ENCODE results near the gene ANKLE1.

DNA sequence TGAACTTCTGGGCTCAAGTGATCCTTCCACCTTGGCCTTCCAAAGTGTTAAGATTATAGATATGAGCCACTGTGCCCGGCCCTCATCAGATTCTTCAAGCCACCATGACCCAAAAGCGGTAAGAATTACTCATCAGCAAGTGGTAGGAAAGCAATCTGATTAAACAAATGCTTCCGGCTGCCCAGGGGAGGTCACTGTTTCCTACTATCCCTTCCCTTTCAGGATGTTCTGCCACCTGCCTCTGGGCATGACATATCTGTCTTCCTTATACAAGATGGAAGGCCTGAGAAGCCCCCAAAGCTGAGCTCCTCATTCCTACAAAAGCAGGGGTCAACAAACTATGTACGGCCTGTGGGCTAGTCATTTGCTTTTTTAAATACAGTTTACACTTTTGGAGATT, 14.6 kb downstream of the ANKLE1 start:
- TF ChIP-seq, protein P1, sequence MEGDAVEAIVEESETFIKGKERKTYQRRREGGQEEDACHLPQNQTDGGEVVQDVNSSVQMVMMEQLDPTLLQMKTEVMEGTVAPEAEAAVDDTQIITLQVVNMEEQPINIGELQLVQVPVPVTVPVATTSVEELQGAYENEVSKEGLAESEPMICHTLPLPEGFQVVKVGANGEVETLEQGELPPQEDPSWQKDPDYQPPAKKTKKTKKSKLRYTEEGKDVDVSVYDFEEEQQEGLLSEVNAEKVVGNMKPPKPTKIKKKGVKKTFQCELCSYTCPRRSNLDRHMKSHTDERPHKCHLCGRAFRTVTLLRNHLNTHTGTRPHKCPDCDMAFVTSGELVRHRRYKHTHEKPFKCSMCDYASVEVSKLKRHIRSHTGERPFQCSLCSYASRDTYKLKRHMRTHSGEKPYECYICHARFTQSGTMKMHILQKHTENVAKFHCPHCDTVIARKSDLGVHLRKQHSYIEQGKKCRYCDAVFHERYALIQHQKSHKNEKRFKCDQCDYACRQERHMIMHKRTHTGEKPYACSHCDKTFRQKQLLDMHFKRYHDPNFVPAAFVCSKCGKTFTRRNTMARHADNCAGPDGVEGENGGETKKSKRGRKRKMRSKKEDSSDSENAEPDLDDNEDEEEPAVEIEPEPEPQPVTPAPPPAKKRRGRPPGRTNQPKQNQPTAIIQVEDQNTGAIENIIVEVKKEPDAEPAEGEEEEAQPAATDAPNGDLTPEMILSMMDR (optimal IDR thresholded peaks at IDR 0.05 in 1 of 3, IDR thresholded peaks at IDR 0.05 in 1 of 3, conservative IDR thresholded peaks at IDR 0.05 in 1 of 3; ENCODE audit: extremely low read depth in 1 of 3, insufficient read depth in 2 of 3, low read length in 3 of 3): peak in 1 of 3 experiments; percentile 56
- TF ChIP-seq EZH2 (IDR thresholded peaks at IDR 0.05; ENCODE audit: low read length): no peak
